AG08395 (cell line): Measurements from ENCODE around the gene IRX6.

ENCODE experiments used
- DNase-seq: peaks from one replicate; pipeline ENCODE4 v3.0.0; 2012; ENCODE audit warnings: mixed read lengths, low spot score

Gene IRX6

DNA sequence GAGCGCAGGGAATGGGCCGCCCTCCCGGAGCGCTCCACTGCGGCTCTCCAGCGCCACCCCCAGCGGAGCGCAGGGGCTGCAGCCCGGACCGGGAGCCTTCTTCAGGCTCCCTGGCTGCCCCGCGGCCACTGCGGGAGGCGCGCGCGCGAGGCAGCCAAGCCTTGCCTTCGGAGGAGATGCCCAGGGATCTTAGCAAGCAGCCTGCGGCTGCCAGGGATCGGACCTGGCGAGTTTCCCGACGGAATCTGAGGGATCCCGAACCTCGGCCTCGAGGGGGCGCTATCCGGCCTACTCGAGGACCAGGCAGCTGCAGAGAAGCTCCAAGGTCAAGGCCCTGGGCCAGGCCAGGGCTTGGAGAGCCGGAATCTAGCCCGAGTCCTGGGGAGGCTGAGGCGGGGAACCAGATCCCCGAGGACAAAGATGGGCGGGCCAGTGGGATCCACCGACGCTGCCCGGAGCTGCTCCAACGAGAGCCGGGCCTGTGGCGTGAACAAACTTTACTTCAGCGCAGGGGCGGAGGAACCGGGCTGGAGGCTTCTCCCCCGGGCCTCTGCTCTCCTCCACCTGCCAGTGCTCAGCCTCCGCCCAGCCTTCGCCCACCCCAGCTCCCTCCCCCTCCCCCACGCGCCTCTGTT is at the start of gene IRX6:
Gene IRX6 (plus strand): TSS at position 567 of the 635 bp plus-strand sequence. CDS start 889 bp downstream, outside the sequence.
- DNase-seq = peak; percentile 38

DNA sequence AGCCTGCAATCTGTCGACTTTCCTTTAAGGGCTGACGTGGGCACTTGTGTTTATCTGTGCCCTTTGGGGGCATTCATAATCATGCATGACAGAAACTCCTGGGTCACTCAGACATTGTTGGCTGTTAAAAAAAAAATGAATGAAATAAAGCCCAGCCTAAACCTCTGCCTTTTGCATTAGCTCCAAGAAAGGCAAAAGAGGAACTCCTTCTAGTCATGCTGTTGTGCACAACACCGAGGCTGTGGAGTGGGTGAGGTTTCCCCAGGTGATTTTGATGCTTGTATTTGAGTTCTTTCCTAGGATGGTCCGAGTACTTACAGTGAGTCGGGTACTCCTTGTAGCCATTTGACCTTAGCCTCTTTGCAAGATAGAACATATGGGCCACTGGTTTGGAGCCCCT is 49.6 kb upstream of the IRX6 start:
- DNase-seq = no peak

GRCh38 chr16:55275167-55275566 is 48.8 kb upstream of the IRX6 start:
- no peak for DNase-seq

GRCh38 chr16:55275869-55276268 is 48.1 kb upstream of the IRX6 start:
- no peak for DNase-seq

GRCh38 chr16:55277536-55277935 is 46.5 kb upstream of the IRX6 start:
- no peak for DNase-seq

GRCh38 chr16:55279598-55279997 is 44.4 kb upstream of the IRX6 start:
- DNase-seq = no peak

- peak; percentile 16 for DNase-seq
Observed at GRCh38 chr16:55280587-55280986, 43.4 kb upstream of the IRX6 start.

DNA sequence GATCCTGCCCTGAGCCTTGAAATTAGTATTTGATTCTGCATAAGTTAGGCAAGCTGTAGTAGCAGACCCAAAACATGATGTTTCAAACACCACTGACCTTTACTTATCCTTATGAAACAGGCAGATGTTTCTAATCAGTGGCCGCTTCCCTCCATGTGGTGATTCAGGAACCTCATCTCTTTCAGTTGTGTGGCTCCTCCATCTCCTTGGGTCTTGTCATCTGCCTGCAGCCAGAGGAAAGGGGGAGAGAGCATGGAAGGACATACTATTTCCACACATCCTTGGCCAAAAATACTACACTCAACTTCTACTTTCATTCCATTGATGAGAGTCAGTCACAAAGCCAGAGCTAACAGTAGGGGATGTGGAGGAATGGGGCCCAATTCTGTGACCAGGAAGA is 41.6 kb upstream of the IRX6 start:
- DNase-seq = peak; percentile 53

GRCh38 chr16:55283812-55284717 is 39.9 kb upstream of the IRX6 start:
- no peak for DNase-seq

- DNase-seq = no peak
Observed at GRCh38 chr16:55284718-55285099, 39.3 kb upstream of the IRX6 start.

GRCh38 chr16:55285586-55285985 is 38.4 kb upstream of the IRX6 start:
- DNase-seq = no peak

GRCh38 chr16:55289353-55289752 is 34.6 kb upstream of the IRX6 start:
- no peak for DNase-seq

DNA sequence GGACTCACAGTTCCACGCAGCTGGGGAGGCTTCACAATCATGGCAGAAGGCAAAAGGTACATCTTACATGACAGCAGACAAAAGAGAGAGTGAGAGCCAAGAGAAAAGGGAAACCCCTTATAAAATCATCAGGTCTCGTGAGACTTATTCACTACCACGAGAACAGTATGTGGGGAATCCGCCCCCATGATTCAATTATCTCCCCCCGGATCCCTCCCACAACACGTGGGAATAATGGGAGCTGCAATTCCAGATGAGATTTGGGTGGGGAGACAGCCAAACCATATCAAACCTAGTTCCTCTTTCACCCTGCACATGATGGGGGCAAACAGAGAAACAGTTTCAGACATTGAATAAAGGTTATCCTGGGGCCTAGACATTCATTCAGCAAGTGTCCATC is 32.2 kb upstream of the IRX6 start:
- DNase-seq = no peak

DNA sequence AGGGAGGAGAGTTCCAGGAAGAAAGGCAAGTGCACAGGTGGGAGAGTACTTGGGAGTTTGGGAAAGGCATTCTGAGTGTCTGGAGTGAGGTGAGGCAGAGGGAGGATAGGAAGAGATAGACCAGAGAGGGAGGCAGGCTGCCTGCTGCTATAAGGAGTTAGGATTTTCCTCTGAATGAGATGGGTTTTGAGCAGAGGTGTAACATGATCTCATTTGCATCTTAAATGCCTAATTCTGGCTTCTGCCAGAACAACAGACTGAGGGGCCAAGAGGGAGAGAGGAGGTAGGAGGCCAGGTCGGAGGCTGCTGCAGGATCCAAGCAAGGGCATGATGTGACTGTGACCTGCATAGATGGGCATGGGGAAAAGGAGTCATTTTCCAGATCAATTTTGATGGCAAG is 31.5 kb upstream of the IRX6 start:
- DNase-seq = no peak

DNA sequence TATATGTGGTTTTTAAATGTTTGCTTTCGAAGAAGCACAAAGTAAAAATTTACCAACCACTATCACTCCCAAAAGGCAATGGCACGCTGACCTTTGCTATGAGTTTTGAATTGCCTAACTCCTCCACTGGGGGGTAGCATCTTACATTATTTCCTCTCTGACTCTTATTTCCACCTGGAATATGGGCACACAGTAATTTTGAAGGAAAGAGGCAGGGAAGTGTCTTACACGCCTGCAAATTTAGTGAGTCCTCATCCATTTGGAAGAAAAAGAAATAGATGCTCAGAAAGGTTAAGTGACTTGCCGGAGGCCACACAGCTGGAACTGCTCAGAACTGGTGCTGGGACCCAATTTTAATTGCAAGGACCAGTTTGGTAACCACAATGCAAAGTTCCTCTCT is 29.9 kb upstream of the IRX6 start:
- DNase-seq = no peak

GRCh38 chr16:55294931-55295342 is 29.1 kb upstream of the IRX6 start:
- DNase-seq = peak; percentile 54

DNA sequence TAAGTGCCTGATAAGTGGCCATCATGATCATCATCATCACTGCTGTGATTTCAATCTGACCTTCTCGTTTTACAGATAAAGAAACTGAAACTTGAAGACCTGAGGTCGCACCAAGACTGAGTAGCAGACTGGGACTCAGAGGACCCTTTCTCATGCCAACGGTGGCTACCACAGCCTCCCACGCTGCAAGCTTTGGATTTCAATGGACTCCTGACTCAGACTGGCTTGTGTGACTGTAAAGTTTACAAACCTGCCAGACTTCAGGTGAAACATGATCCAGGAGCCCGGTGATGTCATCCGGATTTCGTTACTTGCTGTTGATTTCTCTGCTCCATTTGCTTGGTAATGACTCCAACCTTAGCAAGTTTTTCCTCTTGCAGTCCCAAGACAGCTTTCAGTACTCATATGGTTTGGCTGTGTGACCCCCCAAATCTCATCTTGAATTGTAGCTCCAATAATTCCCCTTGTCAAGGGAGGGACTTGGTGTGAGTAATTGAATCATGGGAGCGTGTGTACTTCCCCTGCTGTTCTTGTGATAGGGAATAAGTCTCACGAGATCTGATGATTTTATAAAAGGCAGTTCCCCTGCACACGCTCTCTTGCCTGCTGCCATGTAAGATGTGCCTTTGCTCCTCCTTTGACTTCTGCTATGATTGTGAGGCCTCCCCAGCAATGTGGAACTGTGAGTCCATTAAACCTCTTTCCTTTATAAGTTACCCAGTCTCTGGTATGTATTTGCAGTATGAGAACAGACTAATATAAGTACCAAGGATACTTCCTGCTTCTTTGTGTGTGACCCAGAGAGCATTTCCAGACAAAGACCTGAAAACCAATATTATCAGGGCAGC is 26.7 kb upstream of the IRX6 start:
- no peak for DNase-seq

- DNase-seq = peak; percentile 79
Observed at GRCh38 chr16:55297910-55298479, 26.0 kb upstream of the IRX6 start.

DNA sequence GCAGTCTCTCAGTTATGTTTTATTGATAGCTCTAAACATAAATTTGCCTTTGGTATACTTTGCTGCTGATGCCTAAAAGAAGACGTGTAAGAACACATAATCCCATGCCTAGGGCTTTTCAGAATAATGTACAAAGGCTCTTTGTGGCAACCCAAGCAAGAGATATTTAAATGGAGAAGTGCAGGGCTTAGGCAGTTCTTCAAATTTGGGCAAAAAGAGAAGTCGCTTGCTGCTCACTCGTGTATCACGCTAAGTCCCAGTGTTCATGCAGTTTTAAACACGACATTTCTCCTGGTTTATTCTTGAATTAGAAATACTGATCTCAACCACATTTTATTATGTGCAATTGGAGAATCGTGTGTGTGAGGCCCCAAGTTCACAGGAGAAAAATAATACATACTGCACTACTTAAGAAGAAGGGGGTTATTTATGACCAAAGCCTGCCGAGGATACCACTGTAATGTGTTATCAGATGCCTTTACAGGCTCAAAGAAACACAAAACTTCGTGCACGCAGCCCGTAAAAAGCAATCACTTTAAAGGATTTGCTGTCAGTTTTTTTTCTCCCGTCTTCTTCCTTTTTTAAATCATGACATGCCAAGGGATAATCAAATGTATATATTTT is 22.5 kb upstream of the IRX6 start:
- no peak for DNase-seq

DNA sequence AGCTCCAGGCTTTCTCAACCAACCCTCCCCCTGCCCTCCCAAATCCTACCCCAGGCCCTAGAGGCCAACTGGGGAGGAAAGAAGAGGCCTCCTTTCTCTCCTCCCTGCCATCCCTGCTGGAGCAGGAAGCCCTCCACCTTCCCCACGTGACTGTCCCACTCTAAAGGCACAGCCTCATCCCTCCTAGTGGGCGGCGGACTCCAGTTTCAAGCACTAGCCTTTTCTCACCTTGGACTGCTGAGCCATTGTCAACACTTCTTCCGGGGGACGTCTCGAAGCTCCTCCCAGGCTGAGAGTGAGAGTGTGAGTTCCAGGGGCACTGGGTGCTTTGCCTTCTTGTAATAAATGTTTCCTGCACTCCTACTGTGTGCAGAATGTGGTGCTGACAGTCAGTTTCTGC is 21.4 kb upstream of the IRX6 start:
- no peak for DNase-seq

DNA sequence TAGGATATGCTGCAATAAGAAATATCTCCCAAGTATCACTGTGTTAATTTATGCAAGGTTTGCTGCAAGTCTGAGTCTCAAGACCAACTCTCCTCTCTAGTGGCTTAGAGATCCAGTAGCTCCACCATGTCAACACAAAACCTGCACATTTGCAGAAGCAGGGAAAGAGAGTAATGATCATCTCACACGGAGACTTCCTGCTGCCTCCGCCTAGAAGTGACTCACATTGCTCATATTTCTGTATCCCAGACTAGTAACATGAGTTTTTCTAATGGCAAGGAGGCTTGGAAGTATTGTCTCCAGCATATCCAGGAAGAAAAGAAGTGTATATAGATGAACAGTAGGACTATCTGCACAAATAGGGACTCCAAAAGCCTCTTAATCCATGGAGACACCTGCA is 15.0 kb upstream of the IRX6 start:
- no peak for DNase-seq

GRCh38 chr16:55322327-55322726 is 1.7 kb upstream of the IRX6 start:
- no peak for DNase-seq
